Measurements from ENCODE around the gene SLC47A2.

SLC47A2 gene

GRCh38 chr17:19712436-19713004 lies 3.9 kb downstream of the SLC47A2 start:
- TF ChIP-seq POLR2A (IDR thresholded peaks at IDR 0.05; ENCODE audit: low read depth, low read length) (no peak), POU2F2 (IDR thresholded peaks at IDR 0.05; ENCODE audit: low read depth, low read length) (no peak), POLR2AphosphoS5 (IDR thresholded peaks at IDR 0.05; ENCODE audit: low read depth, low read length) (no peak), TAF1 (IDR thresholded peaks at IDR 0.05; ENCODE audit: low read depth, low read length) (no peak), SPI1 (IDR thresholded peaks at IDR 0.05; ENCODE audit: low read depth, low read length) (no peak), PAX5 (IDR thresholded peaks at IDR 0.05; ENCODE audit: insufficient read depth, low read length, severe bottlenecking) (no peak)
- no peak for FAIRE-seq

GRCh38 chr17:19709841-19710240 lies 6.5 kb downstream of the SLC47A2 start:
- FAIRE-seq, result no peak
- TF ChIP-seq POLR2AphosphoS5 (IDR thresholded peaks at IDR 0.05; ENCODE audit: low read depth, low read length) (no peak), SPI1 (IDR thresholded peaks at IDR 0.05; ENCODE audit: low read depth, low read length) (no peak), TAF1 (IDR thresholded peaks at IDR 0.05; ENCODE audit: low read depth, low read length) (no peak), PAX5 (IDR thresholded peaks at IDR 0.05; ENCODE audit: insufficient read depth, low read length, severe bottlenecking) (no peak), POLR2A (IDR thresholded peaks at IDR 0.05; ENCODE audit: low read depth, low read length) (no peak), POU2F2 (IDR thresholded peaks at IDR 0.05; ENCODE audit: low read depth, low read length) (no peak)
- DNase-seq (ENCODE audit: insufficient read length, low spot score), result no peak

More at GRCh38 chr17:19712436-19713004, 3.9 kb downstream of the SLC47A2 start:
- DNase-seq (ENCODE audit: insufficient read length, low spot score), result no peak

GRCh38 chr17:19708431-19709175 lies 7.8 kb downstream of the SLC47A2 start:
- FAIRE-seq, result no peak
- TF ChIP-seq POLR2AphosphoS5 (IDR thresholded peaks at IDR 0.05; ENCODE audit: low read depth, low read length), result no peak
- DNase-seq (ENCODE audit: insufficient read length, low spot score), result no peak

- TF ChIP-seq SPI1 (IDR thresholded peaks at IDR 0.05; ENCODE audit: low read depth, low read length) (no peak), TAF1 (IDR thresholded peaks at IDR 0.05; ENCODE audit: low read depth, low read length) (no peak), PAX5 (IDR thresholded peaks at IDR 0.05; ENCODE audit: insufficient read depth, low read length, severe bottlenecking) (no peak), POLR2A (IDR thresholded peaks at IDR 0.05; ENCODE audit: low read depth, low read length) (no peak), POLR2AphosphoS5 (IDR thresholded peaks at IDR 0.05; ENCODE audit: low read depth, low read length) (no peak), POU2F2 (IDR thresholded peaks at IDR 0.05; ENCODE audit: low read depth, low read length) (no peak)
- no peak for DNase-seq (ENCODE audit: insufficient read length, low spot score)
- no peak for FAIRE-seq
These were observed 8.6 kb downstream of the SLC47A2 start for GRCh38 chr17:19707728-19708221.

GRCh38 chr17:19706791-19707727 lies 9.3 kb downstream of the SLC47A2 start:
- TF ChIP-seq POLR2A (IDR thresholded peaks at IDR 0.05; ENCODE audit: low read depth, low read length) (no peak), TAF1 (IDR thresholded peaks at IDR 0.05; ENCODE audit: low read depth, low read length) (no peak), SPI1 (IDR thresholded peaks at IDR 0.05; ENCODE audit: low read depth, low read length) (no peak), POLR2AphosphoS5 (IDR thresholded peaks at IDR 0.05; ENCODE audit: low read depth, low read length) (no peak), PAX5 (IDR thresholded peaks at IDR 0.05; ENCODE audit: insufficient read depth, low read length, severe bottlenecking) (no peak), POU2F2 (IDR thresholded peaks at IDR 0.05; ENCODE audit: low read depth, low read length) (no peak)
- no peak for DNase-seq (ENCODE audit: insufficient read length, low spot score)
- FAIRE-seq, result no peak

- no peak for DNase-seq (ENCODE audit: insufficient read length, low spot score)
- TF ChIP-seq POLR2A (IDR thresholded peaks at IDR 0.05; ENCODE audit: low read depth, low read length) (no peak), SPI1 (IDR thresholded peaks at IDR 0.05; ENCODE audit: low read depth, low read length) (no peak), TAF1 (IDR thresholded peaks at IDR 0.05; ENCODE audit: low read depth, low read length) (no peak), PAX5 (IDR thresholded peaks at IDR 0.05; ENCODE audit: insufficient read depth, low read length, severe bottlenecking) (no peak), POLR2AphosphoS5 (IDR thresholded peaks at IDR 0.05; ENCODE audit: low read depth, low read length) (no peak), POU2F2 (IDR thresholded peaks at IDR 0.05; ENCODE audit: low read depth, low read length) (no peak)
- FAIRE-seq, result no peak
These were observed 10.3 kb downstream of the SLC47A2 start for GRCh38 chr17:19705771-19706770.

- TF ChIP-seq SPI1 (IDR thresholded peaks at IDR 0.05; ENCODE audit: low read depth, low read length) (no peak), POU2F2 (IDR thresholded peaks at IDR 0.05; ENCODE audit: low read depth, low read length) (no peak), PAX5 (IDR thresholded peaks at IDR 0.05; ENCODE audit: insufficient read depth, low read length, severe bottlenecking) (no peak), POLR2A (IDR thresholded peaks at IDR 0.05; ENCODE audit: low read depth, low read length) (no peak), TAF1 (IDR thresholded peaks at IDR 0.05; ENCODE audit: low read depth, low read length) (no peak), POLR2AphosphoS5 (IDR thresholded peaks at IDR 0.05; ENCODE audit: low read depth, low read length) (no peak)
- DNase-seq (ENCODE audit: insufficient read length, low spot score) (no peak), FAIRE-seq (no peak)
These were observed 11.2 kb downstream of the SLC47A2 start for GRCh38 chr17:19705201-19705600.

All from GM12891 (cell line).